Neural progenitor cell (in vitro differentiated cells): ENCODE results near the gene ITLN2. TPM values are rescaled to one million over a fixed set of nuclear protein-coding genes. Genes with fewer than 3 reads are reported as not detected.

Source experiments
- DNase-seq: peaks from one replicate; pipeline ENCODE4 v3.0.0-alpha.2; 2016; ENCODE audit warnings: low spot score
- H2AFZ ChIP-seq: fragments of 200-600 bp; sonication (generic); replicated peaks from 2 replicates; pipeline ENCODE4 v1.6.1; 2016; ENCODE audit warnings: antibody characterized with exemption
- H3F3A ChIP-seq: fragments of 200-600 bp; sonication (generic); 2 replicates; pipeline ENCODE4 v1.6.1; 2016; ENCODE audit warnings: antibody characterized with exemption, low read depth
- H3K27ac ChIP-seq: fragments of 200-600 bp; sonication (generic); 2 replicates; pipeline ENCODE4 v1.5.1; 2016; ENCODE audit warnings: mild to moderate bottlenecking
- H3K27me3 ChIP-seq: fragments of 200-600 bp; sonication (generic); 2 replicates; pipeline ENCODE4 v1.6.1; 2016; ENCODE audit warnings: mild to moderate bottlenecking, moderate library complexity
- H3K36me3 ChIP-seq: fragments of 200-600 bp; sonication (generic); 2 replicates; pipeline ENCODE4 v1.5.1; 2016
- H3K4me1 ChIP-seq: fragments of 200-600 bp; sonication (generic); 2 replicates; pipeline ENCODE4 v1.6.1; 2016; ENCODE audit warnings: mixed run types
- H3K4me2 ChIP-seq: fragments of 200-600 bp; sonication (generic); 2 replicates; pipeline ENCODE4 v1.6.1; 2016
- H3K4me3 ChIP-seq: fragments of 200-600 bp; sonication (generic); 2 replicates; pipeline ENCODE4 v1.5.1; 2016
- H3K79me2 ChIP-seq: fragments of 200-600 bp; sonication (generic); 2 replicates; pipeline ENCODE4 v1.6.1; 2016; ENCODE audit warnings: low read depth
- H3K9ac ChIP-seq: fragments of 200-600 bp; sonication (generic); 2 replicates; pipeline ENCODE4 v1.6.1; 2016
- H3K9me3 ChIP-seq: fragments of 200-600 bp; sonication (generic); 2 replicates; pipeline ENCODE4 v1.5.1; 2016; ENCODE audit warnings: low read depth
- H4K20me1 ChIP-seq: fragments of 200-600 bp; sonication (generic); 2 replicates; pipeline ENCODE4 v1.6.1; 2016; ENCODE audit warnings: low read depth
- H3K27ac Mint-ChIP-seq: 3 replicates; pipeline ENCODE4 v1.8.0; 2021; ENCODE audit warnings: mixed read lengths
- H3K27me3 Mint-ChIP-seq: 2 replicates; pipeline ENCODE4 v1.8.0; 2022; ENCODE audit warnings: low read depth, mild to moderate bottlenecking, inconsistent platforms, moderate library complexity, mixed read lengths; ENCODE audit not compliant: insufficient read depth
- H3K36me3 Mint-ChIP-seq: 3 replicates; pipeline ENCODE4 v1.8.0; 2021; ENCODE audit warnings: mixed read lengths
- H3K4me1 Mint-ChIP-seq: 3 replicates; pipeline ENCODE4 v1.8.0; 2021; ENCODE audit warnings: mixed read lengths
- H3K4me3 Mint-ChIP-seq: 3 replicates; pipeline ENCODE4 v1.8.0; 2021; ENCODE audit warnings: mild to moderate bottlenecking, moderate library complexity, mixed read lengths
- H3K9me3 Mint-ChIP-seq: 3 replicates; pipeline ENCODE4 v1.8.0; 2020; ENCODE audit warnings: mixed read lengths
- EZH2 ChIP-seq: fragments of 200-600 bp; sonication (generic); IDR thresholded peaks from 2 replicates; pipeline ENCODE4 v1.6.1; 2017; ENCODE audit warnings: antibody characterized with exemption, mild to moderate bottlenecking, moderate library complexity
- EZH2phosphoT487 ChIP-seq: fragments of 200-600 bp; sonication (generic); IDR thresholded peaks from 2 replicates; pipeline ENCODE4 v1.6.1; 2017; ENCODE audit warnings: antibody characterized with exemption
- total RNA-seq: library from RNA; depleted of rRNA; stranded (reverse); fragments of >200 nt; gene quantifications from 2 replicates; pipeline ENCODE4 v1.2.3, GENCODE V29; 2015; ENCODE audit warnings: low replicate concordance
- TF ChIP-seq, protein P1 (sequence below): fragments of 200-600 bp; sonication (generic); IDR thresholded peaks from 2 replicates; pipeline ENCODE4 v1.5.1; 2017; ENCODE audit warnings: antibody characterized with exemption, mild to moderate bottlenecking

Gene ITLN2
- total RNA-seq, 1 donor from 2014 or later, result not detected

DNA sequence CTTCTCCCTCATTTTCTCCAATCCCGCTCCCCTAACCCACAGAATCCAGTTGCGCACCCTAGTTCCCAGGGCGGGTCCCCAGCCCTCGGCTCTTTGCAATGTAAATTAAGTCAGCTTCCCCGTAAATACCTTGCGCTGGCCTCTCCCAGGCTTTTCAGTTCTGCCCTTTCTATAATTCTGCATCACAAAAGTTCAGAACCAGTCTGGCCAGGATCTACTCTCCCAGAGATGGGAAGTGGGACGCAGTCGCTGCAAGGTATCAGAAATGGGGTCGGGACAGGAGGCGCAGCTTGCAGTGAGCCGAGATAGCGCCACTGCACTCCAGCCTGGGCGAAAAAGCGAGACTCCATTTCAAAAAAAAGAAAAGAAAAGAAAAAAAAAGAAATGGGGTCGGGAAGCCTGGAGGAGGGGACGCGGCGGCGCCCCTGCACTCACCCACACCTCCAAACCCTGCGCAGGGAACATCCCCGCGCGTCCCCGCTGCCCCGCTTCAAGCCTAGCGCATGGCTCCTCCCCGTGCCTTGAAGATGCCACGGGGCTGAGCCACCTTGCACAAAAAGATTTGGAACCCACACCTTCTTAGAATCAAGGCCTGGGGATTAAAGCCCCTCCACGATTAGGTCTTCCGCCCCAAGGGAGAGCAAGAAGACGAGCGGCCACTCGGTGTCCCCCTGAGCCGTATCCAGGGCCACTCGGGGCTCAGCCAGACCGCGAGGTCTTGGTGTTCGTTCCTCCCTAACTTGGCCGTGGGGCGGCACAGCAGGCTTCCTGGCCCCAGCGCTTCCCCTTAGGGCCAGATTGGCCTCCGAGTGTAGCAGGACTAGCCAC lies 27.2 kb upstream of the ITLN2 start:
- peak overlapping the region; percentile 86 for H2AFZ ChIP-seq
- H3K27ac ChIP-seq, result no peak overlapping the region
- Mint-ChIP-seq H3K4me1 (peaks cover 8% of the 10 kb centered on the region), H3K36me3 (peaks cover 2% of the 10 kb centered on the region), H3K9me3 (peaks cover 14% of the 10 kb centered on the region), H3K4me3 (peak overlapping the region; percentile 71), H3K27me3 (peaks cover 24% of the 10 kb centered on the region), H3K27ac (no peak overlapping the region)
- TF ChIP-seq, protein P1, sequence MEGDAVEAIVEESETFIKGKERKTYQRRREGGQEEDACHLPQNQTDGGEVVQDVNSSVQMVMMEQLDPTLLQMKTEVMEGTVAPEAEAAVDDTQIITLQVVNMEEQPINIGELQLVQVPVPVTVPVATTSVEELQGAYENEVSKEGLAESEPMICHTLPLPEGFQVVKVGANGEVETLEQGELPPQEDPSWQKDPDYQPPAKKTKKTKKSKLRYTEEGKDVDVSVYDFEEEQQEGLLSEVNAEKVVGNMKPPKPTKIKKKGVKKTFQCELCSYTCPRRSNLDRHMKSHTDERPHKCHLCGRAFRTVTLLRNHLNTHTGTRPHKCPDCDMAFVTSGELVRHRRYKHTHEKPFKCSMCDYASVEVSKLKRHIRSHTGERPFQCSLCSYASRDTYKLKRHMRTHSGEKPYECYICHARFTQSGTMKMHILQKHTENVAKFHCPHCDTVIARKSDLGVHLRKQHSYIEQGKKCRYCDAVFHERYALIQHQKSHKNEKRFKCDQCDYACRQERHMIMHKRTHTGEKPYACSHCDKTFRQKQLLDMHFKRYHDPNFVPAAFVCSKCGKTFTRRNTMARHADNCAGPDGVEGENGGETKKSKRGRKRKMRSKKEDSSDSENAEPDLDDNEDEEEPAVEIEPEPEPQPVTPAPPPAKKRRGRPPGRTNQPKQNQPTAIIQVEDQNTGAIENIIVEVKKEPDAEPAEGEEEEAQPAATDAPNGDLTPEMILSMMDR, result no peak
- TF ChIP-seq EZH2 (peak; percentile 85), EZH2phosphoT487 (peak; percentile 67)
- no peaks in the 10 kb centered on the region for H4K20me1 ChIP-seq
- H3K4me3 ChIP-seq, result peak overlapping the region; percentile 59
- H3K9ac ChIP-seq, result no peak overlapping the region
- H3K36me3 ChIP-seq, result no peaks in the 10 kb centered on the region
- no peaks in the 10 kb centered on the region for H3K79me2 ChIP-seq
- no peaks in the 10 kb centered on the region for H3K9me3 ChIP-seq
- peak overlapping the region; percentile 95 for H3K4me2 ChIP-seq
- DNase-seq, result peak; percentile 58
- peaks cover 37% of the 10 kb centered on the region for H3F3A ChIP-seq
- H3K27me3 ChIP-seq, result peaks cover 37% of the 10 kb centered on the region
- H3K4me1 ChIP-seq, result peaks cover 13% of the 10 kb centered on the region

DNA sequence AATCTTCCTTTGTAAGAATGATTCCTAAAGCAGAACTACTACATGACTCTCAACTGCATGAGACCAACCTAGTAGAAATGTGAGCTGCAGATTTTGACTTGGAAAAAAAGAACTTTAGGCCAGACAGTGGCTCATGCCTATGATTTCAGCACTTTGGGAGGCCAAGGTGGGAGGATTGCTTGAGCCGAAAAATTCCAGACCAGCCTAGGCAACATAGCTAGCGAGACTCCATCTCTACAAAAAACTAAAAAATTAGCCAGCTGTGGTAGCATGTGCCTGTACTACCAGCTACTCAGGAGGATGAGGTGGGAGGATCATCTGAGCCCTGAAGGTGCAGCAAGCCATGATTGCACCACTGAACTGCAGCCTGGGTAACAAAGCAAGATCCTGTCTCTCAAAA lies 24.7 kb upstream of the ITLN2 start:
- peaks cover 35% of the 10 kb centered on the region for H3F3A ChIP-seq
- H4K20me1 ChIP-seq, result no peaks in the 10 kb centered on the region
- peaks cover 14% of the 10 kb centered on the region for H3K9me3 Mint-ChIP-seq
- H3K9me3 ChIP-seq, result no peaks in the 10 kb centered on the region
- DNase-seq, result no peak
- H2AFZ ChIP-seq, result no peak overlapping the region
- H3K27ac ChIP-seq, result no peak overlapping the region
- H3K4me3 ChIP-seq, result no peak overlapping the region
- no peak overlapping the region for H3K9ac ChIP-seq
- no peaks in the 10 kb centered on the region for H3K36me3 ChIP-seq
- no peak overlapping the region for H3K4me2 ChIP-seq
- H3K36me3 Mint-ChIP-seq, result peaks cover 2% of the 10 kb centered on the region
- peaks cover 13% of the 10 kb centered on the region for H3K4me1 ChIP-seq
- TF ChIP-seq EZH2phosphoT487 (no peak), EZH2 (no peak)
- TF ChIP-seq, protein P1, result no peak
- H3K27me3 ChIP-seq, result peaks cover 37% of the 10 kb centered on the region
- H3K27ac Mint-ChIP-seq, result no peak overlapping the region
- H3K79me2 ChIP-seq, result no peaks in the 10 kb centered on the region
- no peak overlapping the region for H3K4me3 Mint-ChIP-seq
- peaks cover 8% of the 10 kb centered on the region for H3K4me1 Mint-ChIP-seq
- H3K27me3 Mint-ChIP-seq, result peaks cover 24% of the 10 kb centered on the region

DNA sequence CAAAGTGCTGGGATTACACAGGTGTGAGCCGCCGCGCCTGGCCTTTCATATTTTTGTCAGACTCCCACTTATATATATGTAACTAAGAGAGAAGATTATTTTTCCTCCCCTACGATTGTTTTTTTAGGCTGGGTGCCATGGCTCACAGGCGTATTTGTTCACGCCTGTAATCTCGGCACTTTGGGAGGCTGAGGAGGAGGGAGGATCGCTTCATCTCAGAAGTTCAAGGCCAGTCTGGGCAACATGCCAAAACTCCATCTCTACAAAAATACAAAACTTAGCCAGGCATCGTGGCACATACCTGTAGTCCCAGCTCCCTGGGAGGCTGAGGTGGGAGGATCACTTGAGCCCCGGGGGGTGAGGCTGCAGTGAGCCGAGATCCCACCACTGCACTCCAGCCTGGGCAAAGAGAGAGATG lies 23.9 kb upstream of the ITLN2 start:
- H4K20me1 ChIP-seq, result no peaks in the 10 kb centered on the region
- no peaks in the 10 kb centered on the region for H3K79me2 ChIP-seq
- DNase-seq, result no peak
- no peak overlapping the region for H3K4me2 ChIP-seq
- H2AFZ ChIP-seq, result no peak overlapping the region
- no peak overlapping the region for H3K4me3 ChIP-seq
- H3K27me3 ChIP-seq, result peaks cover 36% of the 10 kb centered on the region
- H3K4me1 ChIP-seq, result peaks cover 13% of the 10 kb centered on the region
- Mint-ChIP-seq H3K27ac (no peak overlapping the region), H3K36me3 (peaks cover 2% of the 10 kb centered on the region), H3K4me1 (peaks cover 10% of the 10 kb centered on the region), H3K4me3 (no peak overlapping the region), H3K9me3 (peaks cover 12% of the 10 kb centered on the region), H3K27me3 (peaks cover 22% of the 10 kb centered on the region)
- no peak overlapping the region for H3K9ac ChIP-seq
- H3F3A ChIP-seq, result peaks cover 29% of the 10 kb centered on the region
- no peaks in the 10 kb centered on the region for H3K36me3 ChIP-seq
- H3K9me3 ChIP-seq, result no peaks in the 10 kb centered on the region
- no peak overlapping the region for H3K27ac ChIP-seq
- TF ChIP-seq EZH2phosphoT487 (no peak), EZH2 (no peak)
- TF ChIP-seq, protein P1, result no peak
